MCF 10A (cell line): ENCODE measurements around the gene TNNI3K. TPM values are rescaled to one million over a fixed set of nuclear protein-coding genes. Genes with fewer than 3 reads are reported as not detected.

Experiments used
- BruUV-seq: library from RNA; stranded (reverse); fragments of 400-500 nt; replicated peaks from 2 replicates; lab custom pipeline; 2021; lab: Mats Ljungman, UMichigan
- CTCF ChIA-PET: fragments of 300-600 bp; sonication (Branson Sonifier 250); formaldehyde crosslinking; extraction: SDS; loops from one replicate; lab custom pipeline; 2021; ENCODE audit warnings: antibody characterized with exemption, inconsistent platforms; lab: Yijun Ruan, JAX
- POLR2A ChIA-PET: fragments of 300-600, 350-650 bp; sonication (Branson Sonifier 250); formaldehyde crosslinking; extraction: SDS; loops from one replicate; lab custom pipeline; 2020; ENCODE audit warnings: antibody characterized with exemption, inconsistent platforms; lab: Yijun Ruan, JAX
- DNase-seq: peaks from one replicate; pipeline ENCODE4 v3.0.0-alpha.2; 2018; ENCODE audit not compliant: unreplicated experiment
- H3K27ac Mint-ChIP-seq: one replicate; pipeline ENCODE4 v1.8.0; 2022; ENCODE audit warnings: mild to moderate bottlenecking, low read depth, mixed read lengths; ENCODE audit not compliant: unreplicated experiment
- H3K27me3 Mint-ChIP-seq: one replicate; pipeline ENCODE4 v1.8.0; 2022; ENCODE audit warnings: mixed read lengths; ENCODE audit not compliant: insufficient read depth, unreplicated experiment
- H3K36me3 Mint-ChIP-seq: one replicate; pipeline ENCODE4 v1.8.0; 2022; ENCODE audit warnings: mild to moderate bottlenecking, moderate library complexity, mixed read lengths; ENCODE audit not compliant: insufficient read depth, unreplicated experiment
- H3K4me1 Mint-ChIP-seq: one replicate; pipeline ENCODE4 v1.8.0; 2022; ENCODE audit warnings: mixed read lengths; ENCODE audit not compliant: insufficient read depth, unreplicated experiment
- H3K4me3 Mint-ChIP-seq: one replicate; pipeline ENCODE4 v1.8.0; 2022; ENCODE audit warnings: mild to moderate bottlenecking, moderate library complexity, mixed read lengths; ENCODE audit not compliant: unreplicated experiment
- H3K9me3 Mint-ChIP-seq: one replicate; pipeline ENCODE4 v1.8.0; 2022; ENCODE audit warnings: mixed read lengths; ENCODE audit not compliant: unreplicated experiment
- intact Hi-C: fragments of 100-400 bp; cut with micrococcal nuclease; formaldehyde crosslinking; loops from 2 replicates; pipeline ENCODE4 v1.14.1; 2022
- total RNA-seq: library from RNA; stranded (reverse); gene quantifications from 2 replicates; pipeline ENCODE4 v1.2.3, GENCODE V29; 2022
- TF ChIP-seq, protein P1 (sequence below): fragments of 200-600 bp; IDR thresholded peaks from one replicate; pipeline ENCODE4 v1.8.0; 2022; ENCODE audit warnings: antibody characterized with exemption, mild to moderate bottlenecking; ENCODE audit not compliant: unreplicated experiment

TNNI3K gene
- total RNA-seq, 1 experiment from 2014 or later = not detected

DNA sequence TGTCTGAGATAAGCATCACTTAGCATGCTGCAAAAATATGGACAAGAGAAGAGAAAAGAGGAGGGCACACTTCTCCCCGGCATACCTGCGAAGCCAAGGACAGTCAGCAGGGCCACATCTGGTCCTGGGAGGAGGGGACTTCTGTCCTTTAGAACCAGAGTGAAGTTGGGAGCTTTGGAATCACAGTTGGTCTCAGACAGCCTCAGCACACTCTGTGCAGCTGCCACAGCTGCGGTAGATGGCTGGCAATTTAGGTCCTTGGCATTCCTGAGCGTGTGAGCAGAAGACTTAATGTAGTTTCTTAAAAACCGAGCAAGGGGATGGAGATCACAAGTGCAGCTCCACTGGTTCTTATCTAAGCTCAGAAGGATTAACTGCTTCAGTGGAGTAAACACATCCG, 244.9 kb downstream of the TNNI3K start:
- no peaks in the 10 kb centered on the region for H3K36me3 Mint-ChIP-seq
- H3K9me3 Mint-ChIP-seq = no peaks in the 10 kb centered on the region
- no TSS peak for BruUV-seq
- TF ChIP-seq, protein P1, sequence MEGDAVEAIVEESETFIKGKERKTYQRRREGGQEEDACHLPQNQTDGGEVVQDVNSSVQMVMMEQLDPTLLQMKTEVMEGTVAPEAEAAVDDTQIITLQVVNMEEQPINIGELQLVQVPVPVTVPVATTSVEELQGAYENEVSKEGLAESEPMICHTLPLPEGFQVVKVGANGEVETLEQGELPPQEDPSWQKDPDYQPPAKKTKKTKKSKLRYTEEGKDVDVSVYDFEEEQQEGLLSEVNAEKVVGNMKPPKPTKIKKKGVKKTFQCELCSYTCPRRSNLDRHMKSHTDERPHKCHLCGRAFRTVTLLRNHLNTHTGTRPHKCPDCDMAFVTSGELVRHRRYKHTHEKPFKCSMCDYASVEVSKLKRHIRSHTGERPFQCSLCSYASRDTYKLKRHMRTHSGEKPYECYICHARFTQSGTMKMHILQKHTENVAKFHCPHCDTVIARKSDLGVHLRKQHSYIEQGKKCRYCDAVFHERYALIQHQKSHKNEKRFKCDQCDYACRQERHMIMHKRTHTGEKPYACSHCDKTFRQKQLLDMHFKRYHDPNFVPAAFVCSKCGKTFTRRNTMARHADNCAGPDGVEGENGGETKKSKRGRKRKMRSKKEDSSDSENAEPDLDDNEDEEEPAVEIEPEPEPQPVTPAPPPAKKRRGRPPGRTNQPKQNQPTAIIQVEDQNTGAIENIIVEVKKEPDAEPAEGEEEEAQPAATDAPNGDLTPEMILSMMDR = no peak
- ChIA-PET POLR2A (no interaction called here), CTCF (interaction anchor here (1.0 kb wide), 1 partner anchor 12 kb away, joined by 3 read pairs; no protein-coding TSS in a partner anchor)
- H3K27me3 Mint-ChIP-seq = peaks cover 13% of the 10 kb centered on the region
- H3K27ac Mint-ChIP-seq = no peak overlapping the region
- H3K4me1 Mint-ChIP-seq = no peaks in the 10 kb centered on the region
- intact Hi-C loops = no loop called here
- DNase-seq = no peak
- no peak overlapping the region for H3K4me3 Mint-ChIP-seq

DNA sequence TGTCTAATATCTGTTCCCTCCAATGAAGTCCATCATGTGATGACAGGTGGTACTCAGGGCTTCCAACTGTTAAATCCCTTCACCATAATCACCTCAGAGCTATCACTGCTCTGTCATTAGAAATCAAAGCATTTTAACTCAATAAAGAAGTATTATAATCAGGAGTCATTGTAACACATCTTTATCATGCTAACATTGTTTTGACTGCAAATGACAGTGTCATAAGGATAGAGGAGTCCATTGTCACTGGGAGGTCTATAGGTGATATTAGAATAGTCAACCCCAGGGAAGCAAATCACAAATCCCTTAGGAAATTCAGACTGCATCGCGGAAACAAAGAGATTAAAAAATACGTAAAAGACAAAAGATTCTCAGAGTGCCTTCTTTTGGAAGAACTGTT, 246.4 kb downstream of the TNNI3K start:
- Mint-ChIP-seq H3K27ac (no peak overlapping the region), H3K9me3 (no peaks in the 10 kb centered on the region), H3K4me1 (no peaks in the 10 kb centered on the region), H3K4me3 (no peak overlapping the region), H3K27me3 (peaks cover under 1% of the 10 kb centered on the region), H3K36me3 (no peaks in the 10 kb centered on the region)
- POLR2A ChIA-PET = no interaction called here
- TF ChIP-seq, protein P1 = no peak
- intact Hi-C loops = no loop called here
- CTCF ChIA-PET = interaction anchor here (1.1 kb wide), 1 partner anchor 18 kb away, joined by 3 read pairs; no protein-coding TSS in a partner anchor
- no peak for DNase-seq
- BruUV-seq = no TSS peak

DNA sequence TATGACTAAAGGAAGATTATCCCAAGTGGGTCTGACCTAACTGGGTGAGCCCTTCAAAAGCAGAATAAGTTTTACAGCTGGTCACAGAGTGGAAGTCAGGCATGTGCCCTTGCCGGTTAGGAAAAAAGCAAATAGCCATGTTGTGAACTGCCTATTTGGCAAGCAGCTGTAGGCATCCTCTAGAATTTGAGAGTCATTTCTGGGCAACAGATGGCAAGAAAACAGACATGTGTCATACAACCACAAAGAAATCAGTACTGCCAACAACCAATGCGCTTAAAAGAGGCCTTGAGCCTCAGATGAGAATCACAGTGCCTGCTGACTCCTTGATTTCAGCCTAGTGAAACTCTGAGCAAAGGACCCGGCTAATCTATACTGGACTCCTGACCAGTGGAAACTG, 250.4 kb downstream of the TNNI3K start:
- DNase-seq = peak; percentile 16
- H3K9me3 Mint-ChIP-seq = no peaks in the 10 kb centered on the region
- ChIA-PET POLR2A (interaction anchor here (0.7 kb wide), 1 partner anchor 68 kb away, joined by 4 read pairs; no protein-coding TSS in a partner anchor), CTCF (no interaction called here)
- no peaks in the 10 kb centered on the region for H3K4me1 Mint-ChIP-seq
- H3K27ac Mint-ChIP-seq = no peak overlapping the region
- H3K4me3 Mint-ChIP-seq = no peak overlapping the region
- BruUV-seq = no TSS peak
- TF ChIP-seq, protein P1 = no peak
- intact Hi-C loops = no loop called here
- no peaks in the 10 kb centered on the region for H3K27me3 Mint-ChIP-seq
- no peaks in the 10 kb centered on the region for H3K36me3 Mint-ChIP-seq

DNA sequence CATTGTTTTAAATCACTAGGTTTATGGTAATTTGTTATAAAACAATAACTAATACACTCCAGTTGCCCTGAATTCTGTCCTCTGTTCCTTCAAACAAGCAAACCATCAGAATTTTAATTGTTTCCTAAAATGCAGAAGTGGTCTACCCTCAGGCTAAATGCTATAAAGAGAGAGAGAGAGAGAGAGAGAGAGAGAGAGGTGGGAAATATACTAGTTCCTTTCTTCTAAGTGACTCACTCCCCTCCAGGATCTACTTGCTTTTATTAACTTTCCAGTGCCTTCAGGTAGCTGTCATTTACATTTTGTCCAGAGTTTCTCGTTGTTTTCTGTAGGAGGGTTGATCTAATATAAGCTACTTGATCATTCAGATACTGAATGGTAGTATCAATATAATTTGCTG, 250.8 kb downstream of the TNNI3K start:
- TF ChIP-seq, protein P1 = no peak
- no peaks in the 10 kb centered on the region for H3K36me3 Mint-ChIP-seq
- no peak for DNase-seq
- H3K4me3 Mint-ChIP-seq = no peak overlapping the region
- H3K4me1 Mint-ChIP-seq = no peaks in the 10 kb centered on the region
- ChIA-PET CTCF (interaction anchor here (0.7 kb wide), 1 partner anchor 182 kb away, joined by 3 read pairs; no protein-coding TSS in a partner anchor), POLR2A (interaction anchor here (0.7 kb wide), 1 partner anchor 68 kb away, joined by 4 read pairs; no protein-coding TSS in a partner anchor)
- no TSS peak for BruUV-seq
- intact Hi-C loops = no loop called here
- H3K9me3 Mint-ChIP-seq = no peaks in the 10 kb centered on the region
- H3K27ac Mint-ChIP-seq = no peak overlapping the region
- no peaks in the 10 kb centered on the region for H3K27me3 Mint-ChIP-seq
